ENCODE data around the gene FAM229B. TPM values are rescaled to one million over a fixed set of nuclear protein-coding genes. Genes with fewer than 3 reads are reported as not detected.

FAM229B gene
- total and polyA plus RNA-seq, 9 of the 15 experiments (the other 6 are each of a cell fraction or from before 2014, with no cell fraction given) = 3.3 to 17.4 (median 5.8) TPM

GRCh38 chr6:112122756-112123155, 35.4 kb downstream of the FAM229B start:
- DNase-seq (ENCODE audit: extremely low read depth in 1 of 4, low spot score in 3 of 4) (no peak), ATAC-seq (no peak), FAIRE-seq (no peak)
- Histone ChIP-seq H3K9me3 (replicated peaks; ENCODE audit: control insufficient read depth, insufficient read depth, low read depth, low read length) (no peaks in the 10 kb centered on the region), H3K27me3 (ENCODE audit: control insufficient read depth in 2 of 2, insufficient read depth in 2 of 2, low read length in 2 of 2) (no peaks in the 10 kb centered on the region; a peak in 1 of 5 replicates), H3K4me2 (ENCODE audit: insufficient read depth, low read length) (no peak overlapping the region), H3K4me3 (no peak overlapping the region), H3K4me1 (replicated peaks in 1 of 2; ENCODE audit: control insufficient read depth in 2 of 2, insufficient read depth in 2 of 2, low read length in 2 of 2) (no peaks in the 10 kb centered on the region), H2AFZ (ENCODE audit: low read depth, low read length) (no peak overlapping the region), H3K36me3 (ENCODE audit: control insufficient read depth, insufficient read depth, low read length) (no peaks in the 10 kb centered on the region), H3K79me2 (ENCODE audit: control insufficient read depth, insufficient read depth, low read length) (no peaks in the 10 kb centered on the region), H3K9ac (ENCODE audit: insufficient read depth in 1 of 2, low read depth in 2 of 2, low read length in 2 of 2) (no peak overlapping the region), H3K9me1 (ENCODE audit: control insufficient read depth, insufficient read depth, low read length) (no peaks in the 10 kb centered on the region), H3K27ac (ENCODE audit: extremely low read depth, low read depth, low read length) (no peak overlapping the region), H4K20me1 (replicated peaks; ENCODE audit: control insufficient read depth, insufficient read depth, low read length) (no peaks in the 10 kb centered on the region)
- intact Hi-C loops (cut with micrococcal nuclease) (no loop called here), in situ Hi-C loops (cut with MboI) (no loop called here)
- BruUV-seq (replicated peaks) = no TSS peak
- CTCF ChIA-PET (ENCODE audit: low intra/inter-chr PET ratio) = no interaction called here
- POLR2A ChIA-PET = interaction anchor here (1.0 kb wide), 1 partner anchor 13 kb away, joined by 4 read pairs; no protein-coding TSS in a partner anchor
- TF ChIP-seq PTBP1 (IDR thresholded peaks at IDR 0.05; ENCODE audit: low read depth, low read length) (no peak), ILF3 (IDR thresholded peaks at IDR 0.05; ENCODE audit: borderline replicate concordance) (no peak)
- TF ChIP-seq, protein P1, sequence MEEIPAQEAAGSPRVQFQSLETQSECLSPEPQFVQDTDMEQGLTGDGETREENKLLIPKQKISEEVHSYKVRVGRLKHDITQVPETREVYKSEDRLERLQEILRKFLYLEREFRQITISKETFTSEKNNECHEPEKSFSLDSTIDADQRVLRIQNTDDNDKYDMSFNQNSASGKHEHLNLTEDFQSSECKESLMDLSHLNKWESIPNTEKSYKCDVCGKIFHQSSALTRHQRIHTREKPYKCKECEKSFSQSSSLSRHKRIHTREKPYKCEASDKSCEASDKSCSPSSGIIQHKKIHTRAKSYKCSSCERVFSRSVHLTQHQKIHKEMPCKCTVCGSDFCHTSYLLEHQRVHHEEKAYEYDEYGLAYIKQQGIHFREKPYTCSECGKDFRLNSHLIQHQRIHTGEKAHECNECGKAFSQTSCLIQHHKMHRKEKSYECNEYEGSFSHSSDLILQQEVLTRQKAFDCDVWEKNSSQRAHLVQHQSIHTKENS (CRISPR knock-in tag; IDR thresholded peaks at IDR 0.05) = no peak
- TF ChIP-seq, protein P2, sequence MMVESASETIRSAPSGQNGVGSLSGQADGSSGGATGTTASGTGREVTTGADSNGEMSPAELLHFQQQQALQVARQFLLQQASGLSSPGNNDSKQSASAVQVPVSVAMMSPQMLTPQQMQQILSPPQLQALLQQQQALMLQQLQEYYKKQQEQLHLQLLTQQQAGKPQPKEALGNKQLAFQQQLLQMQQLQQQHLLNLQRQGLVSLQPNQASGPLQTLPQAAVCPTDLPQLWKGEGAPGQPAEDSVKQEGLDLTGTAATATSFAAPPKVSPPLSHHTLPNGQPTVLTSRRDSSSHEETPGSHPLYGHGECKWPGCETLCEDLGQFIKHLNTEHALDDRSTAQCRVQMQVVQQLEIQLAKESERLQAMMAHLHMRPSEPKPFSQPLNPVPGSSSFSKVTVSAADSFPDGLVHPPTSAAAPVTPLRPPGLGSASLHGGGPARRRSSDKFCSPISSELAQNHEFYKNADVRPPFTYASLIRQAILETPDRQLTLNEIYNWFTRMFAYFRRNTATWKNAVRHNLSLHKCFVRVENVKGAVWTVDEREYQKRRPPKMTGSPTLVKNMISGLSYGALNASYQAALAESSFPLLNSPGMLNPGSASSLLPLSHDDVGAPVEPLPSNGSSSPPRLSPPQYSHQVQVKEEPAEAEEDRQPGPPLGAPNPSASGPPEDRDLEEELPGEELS (CRISPR knock-in tag; IDR thresholded peaks at IDR 0.05; ENCODE audit: borderline replicate concordance) = no peak
- 2% methylated on average over 2 of the region's 2 CpGs for WGBS (ENCODE audit: insufficient coverage, low coverage, missing lambda C conversion rate)
